GM15510 (cell line): ENCODE results near the gene FEM1A.

ENCODE experiments used
- POLR2A ChIP-seq: IDR thresholded peaks from 3 replicates; pipeline ENCODE4 v1.6.1; 2011; ENCODE audit warnings: borderline replicate concordance; ENCODE audit not compliant: insufficient read length; ENCODE audit errors: extremely low read depth

FEM1A gene

GRCh38 chr19:4803736-4804695, 12.5 kb downstream of the FEM1A start:
- no peak for TF ChIP-seq POLR2A

DNA sequence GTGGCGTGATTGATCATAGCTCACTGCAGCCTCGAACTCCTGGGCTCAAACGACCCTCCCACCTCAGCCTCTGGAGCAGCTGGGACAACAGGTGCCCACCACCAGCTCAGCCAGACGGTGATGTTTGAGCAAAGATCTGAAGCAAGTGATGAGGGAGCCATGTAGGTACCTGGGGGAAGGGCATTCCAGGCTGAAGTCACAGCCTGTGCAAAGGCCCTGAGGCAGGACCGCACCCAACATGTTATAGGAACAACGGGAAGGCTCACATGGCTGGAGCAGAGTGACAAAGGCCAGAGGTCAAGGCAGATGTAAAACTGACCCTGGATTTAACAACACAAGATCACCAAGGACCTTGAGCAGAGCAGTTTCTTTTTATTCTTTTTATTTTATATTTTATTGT, 14.8 kb downstream of the FEM1A start:
- TF ChIP-seq POLR2A: no peak

DNA sequence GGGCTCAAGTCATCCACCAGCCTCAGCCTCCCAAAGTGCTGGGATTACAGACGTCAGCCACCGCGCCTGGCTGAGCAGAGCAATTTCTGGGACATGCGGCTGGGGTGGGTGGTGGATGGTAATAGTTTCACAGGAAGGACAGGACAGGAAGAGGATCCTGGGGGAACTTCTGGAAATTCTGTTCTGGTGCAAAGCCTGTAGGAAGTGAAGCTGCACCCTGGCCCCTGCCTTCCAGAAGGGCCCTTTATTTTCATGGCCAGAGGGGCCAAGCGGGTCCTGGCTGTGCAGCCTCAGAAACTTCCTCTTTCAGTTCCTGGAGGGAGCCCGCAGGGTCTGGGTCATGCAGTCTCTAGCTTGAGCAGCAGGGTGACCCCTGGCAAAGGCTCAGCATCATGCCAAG, 15.7 kb downstream of the FEM1A start:
- TF ChIP-seq POLR2A: no peak

DNA sequence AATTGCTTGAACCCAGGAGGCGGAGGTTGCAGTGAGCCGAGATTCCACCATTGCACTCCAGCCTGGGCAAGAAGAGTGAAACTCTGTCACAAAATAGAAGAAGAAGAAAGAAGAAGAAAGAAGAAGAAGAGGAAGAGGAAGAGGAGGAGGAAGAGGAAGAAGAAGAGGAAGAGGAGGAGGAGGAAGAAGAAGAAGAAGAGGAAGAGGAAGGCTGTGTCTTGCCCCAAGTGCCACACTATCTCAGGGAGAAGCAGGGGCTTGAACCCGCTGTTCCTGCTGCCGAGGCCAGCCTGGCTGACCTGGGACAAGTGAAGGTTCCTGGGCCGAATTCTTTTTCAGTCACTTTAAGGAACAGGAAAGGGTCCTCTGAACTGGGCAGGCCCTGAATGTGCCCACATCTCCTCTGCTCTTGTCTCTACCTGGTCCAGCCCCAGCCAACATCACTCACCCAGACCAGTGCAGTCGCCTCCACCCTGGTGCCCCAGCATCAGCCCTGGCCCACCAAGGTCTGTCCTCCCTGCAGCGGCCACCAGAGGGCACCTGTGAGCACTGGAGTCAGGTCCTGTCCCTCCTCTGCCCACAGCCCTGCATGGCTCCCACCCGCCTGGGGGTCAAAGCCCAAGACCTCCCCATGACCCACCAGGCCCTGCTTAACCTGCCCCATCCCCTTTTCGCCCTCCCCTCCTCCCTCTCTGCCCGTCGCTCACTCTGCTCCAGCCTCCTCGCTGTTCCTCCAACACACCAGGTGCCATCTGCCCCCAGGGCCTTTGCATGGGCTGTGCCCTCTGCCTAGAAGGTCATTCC, 20.0 kb downstream of the FEM1A start:
- no peak for TF ChIP-seq POLR2A

GRCh38 chr19:4814625-4815425, 23.3 kb downstream of the FEM1A start:
- TF ChIP-seq POLR2A: no peak

- TF ChIP-seq POLR2A: no peak
Observed at GRCh38 chr19:4815426-4816201, 24.1 kb downstream of the FEM1A start.

- TF ChIP-seq POLR2A: no peak
Observed at GRCh38 chr19:4816202-4816949, 24.8 kb downstream of the FEM1A start.

DNA sequence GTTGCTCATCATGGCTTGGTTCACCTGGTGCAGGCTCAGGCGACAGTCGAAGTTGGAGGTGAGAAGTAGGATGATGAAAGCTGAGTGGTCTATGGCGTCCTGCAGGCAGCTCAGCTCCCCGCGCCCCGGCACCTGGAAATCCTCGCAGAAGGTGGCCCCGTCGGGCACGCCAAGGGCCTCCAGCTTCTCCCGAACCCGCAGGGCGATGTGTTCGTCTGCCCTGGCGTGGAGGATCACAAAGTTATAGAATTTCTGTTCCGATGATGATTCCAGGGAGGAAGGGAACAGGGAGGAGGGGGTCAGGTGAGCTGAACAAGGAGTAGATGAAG, 25.4 kb downstream of the FEM1A start:
- TF ChIP-seq POLR2A: no peak

GRCh38 chr19:4817467-4818277, 26.1 kb downstream of the FEM1A start:
- TF ChIP-seq POLR2A: no peak

- TF ChIP-seq POLR2A: no peak
Observed at GRCh38 chr19:4821265-4821664, 29.7 kb downstream of the FEM1A start.

GRCh38 chr19:4823577-4823976, 32.0 kb downstream of the FEM1A start:
- TF ChIP-seq POLR2A: no peak

GRCh38 chr19:4829001-4829712, 37.6 kb downstream of the FEM1A start:
- no peak for TF ChIP-seq POLR2A

GRCh38 chr19:4830332-4830731, 38.8 kb downstream of the FEM1A start:
- TF ChIP-seq POLR2A: no peak

GRCh38 chr19:4830768-4831265, 39.3 kb downstream of the FEM1A start:
- no peak for TF ChIP-seq POLR2A
